ENCODE measurements around the gene FANK1. TPM values are rescaled to one million over a fixed set of nuclear protein-coding genes. Genes with fewer than 3 reads are reported as not detected.

Gene FANK1
- polyA plus RNA-seq, 1 donor from 2014 or later, result 3.1 TPM

DNA sequence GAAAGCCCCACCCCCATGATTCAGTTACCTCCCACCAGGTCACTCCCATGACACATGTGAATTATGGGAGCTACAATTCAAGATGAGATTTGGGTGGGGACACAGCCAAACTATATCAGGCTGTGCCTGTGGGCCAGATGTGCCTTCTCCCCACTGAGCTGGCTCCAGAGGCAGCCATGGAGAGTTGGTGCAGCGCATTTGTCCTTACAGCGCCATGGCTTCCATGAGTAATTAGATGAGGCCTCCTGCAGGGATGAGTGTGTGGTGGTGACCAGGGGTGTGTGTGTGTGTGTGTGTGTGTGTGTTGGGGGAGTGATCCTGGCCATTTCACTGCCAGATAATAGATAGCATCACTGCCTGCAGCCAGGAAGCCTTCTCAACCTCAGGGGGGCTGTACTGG, 94.6 kb downstream of the FANK1 start:
- H3K9ac ChIP-seq (ENCODE audit: low read length), result no peak overlapping the region
- no peaks in the 10 kb centered on the region for H3K9me2 ChIP-seq (ENCODE audit: insufficient read depth, low read length)
- H4K20me1 ChIP-seq (ENCODE audit: insufficient read depth), result no peaks in the 10 kb centered on the region
- H3F3A ChIP-seq (ENCODE audit: insufficient read depth, low read length, poor library complexity, severe bottlenecking), result no peaks in the 10 kb centered on the region
- H3K4me3 ChIP-seq (ENCODE audit: low read length), result no peak overlapping the region
- TF ChIP-seq EZH2 (IDR thresholded peaks at IDR 0.05; ENCODE audit: borderline replicate concordance, insufficient read depth, low read length, poor library complexity, severe bottlenecking) (no peak), RAD21 (conservative IDR thresholded peaks at IDR 0.05) (no peak), TAF1 (IDR thresholded peaks at IDR 0.05; ENCODE audit: low read depth) (no peak), MXI1 (conservative IDR thresholded peaks at IDR 0.05; ENCODE audit: poor library complexity, severe bottlenecking) (no peak), POLR2AphosphoS5 (IDR thresholded peaks at IDR 0.05) (no peak), SMC3 (conservative IDR thresholded peaks at IDR 0.05; ENCODE audit: poor library complexity) (no peak)
- TF ChIP-seq, protein P1, sequence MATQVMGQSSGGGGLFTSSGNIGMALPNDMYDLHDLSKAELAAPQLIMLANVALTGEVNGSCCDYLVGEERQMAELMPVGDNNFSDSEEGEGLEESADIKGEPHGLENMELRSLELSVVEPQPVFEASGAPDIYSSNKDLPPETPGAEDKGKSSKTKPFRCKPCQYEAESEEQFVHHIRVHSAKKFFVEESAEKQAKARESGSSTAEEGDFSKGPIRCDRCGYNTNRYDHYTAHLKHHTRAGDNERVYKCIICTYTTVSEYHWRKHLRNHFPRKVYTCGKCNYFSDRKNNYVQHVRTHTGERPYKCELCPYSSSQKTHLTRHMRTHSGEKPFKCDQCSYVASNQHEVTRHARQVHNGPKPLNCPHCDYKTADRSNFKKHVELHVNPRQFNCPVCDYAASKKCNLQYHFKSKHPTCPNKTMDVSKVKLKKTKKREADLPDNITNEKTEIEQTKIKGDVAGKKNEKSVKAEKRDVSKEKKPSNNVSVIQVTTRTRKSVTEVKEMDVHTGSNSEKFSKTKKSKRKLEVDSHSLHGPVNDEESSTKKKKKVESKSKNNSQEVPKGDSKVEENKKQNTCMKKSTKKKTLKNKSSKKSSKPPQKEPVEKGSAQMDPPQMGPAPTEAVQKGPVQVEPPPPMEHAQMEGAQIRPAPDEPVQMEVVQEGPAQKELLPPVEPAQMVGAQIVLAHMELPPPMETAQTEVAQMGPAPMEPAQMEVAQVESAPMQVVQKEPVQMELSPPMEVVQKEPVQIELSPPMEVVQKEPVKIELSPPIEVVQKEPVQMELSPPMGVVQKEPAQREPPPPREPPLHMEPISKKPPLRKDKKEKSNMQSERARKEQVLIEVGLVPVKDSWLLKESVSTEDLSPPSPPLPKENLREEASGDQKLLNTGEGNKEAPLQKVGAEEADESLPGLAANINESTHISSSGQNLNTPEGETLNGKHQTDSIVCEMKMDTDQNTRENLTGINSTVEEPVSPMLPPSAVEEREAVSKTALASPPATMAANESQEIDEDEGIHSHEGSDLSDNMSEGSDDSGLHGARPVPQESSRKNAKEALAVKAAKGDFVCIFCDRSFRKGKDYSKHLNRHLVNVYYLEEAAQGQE (IDR thresholded peaks at IDR 0.05; ENCODE audit: borderline replicate concordance), result no peak
- no peak overlapping the region for H3K27ac ChIP-seq (ENCODE audit: low read length)
- no peak overlapping the region for H3K4me2 ChIP-seq (ENCODE audit: low read length)
- no peaks in the 10 kb centered on the region for H3K36me3 ChIP-seq (ENCODE audit: insufficient read depth, low read length)
- H3K27me3 ChIP-seq (ENCODE audit: insufficient read depth, low read depth, low read length), result no peaks in the 10 kb centered on the region
- H3K9me3 ChIP-seq (ENCODE audit: low read length), result no peaks in the 10 kb centered on the region
- H2AFZ ChIP-seq (ENCODE audit: low read depth, low read length), result no peak overlapping the region
- no peaks in the 10 kb centered on the region for H3K79me2 ChIP-seq (replicated peaks; ENCODE audit: insufficient read depth, low read length)

DNA sequence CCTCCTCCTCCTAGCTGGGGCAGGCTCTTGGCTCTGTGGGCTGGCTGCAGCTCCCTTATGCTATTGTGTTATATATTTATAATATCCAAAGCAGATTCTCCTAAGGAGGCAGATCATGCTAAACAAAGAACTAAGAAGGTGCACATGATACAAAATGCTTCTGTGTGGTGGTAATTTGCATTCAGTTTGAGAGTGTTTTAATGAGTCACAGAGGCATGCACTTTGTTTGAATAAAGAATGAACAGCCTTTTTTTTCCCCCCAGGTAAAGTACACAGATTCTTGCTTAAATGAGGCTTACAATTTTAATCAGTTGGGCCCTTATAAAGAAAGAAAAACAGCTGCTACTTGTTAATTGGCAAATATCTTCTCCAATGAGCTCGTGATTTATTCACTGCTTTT, 95.0 kb downstream of the FANK1 start:
- Histone ChIP-seq H3F3A (ENCODE audit: insufficient read depth, low read length, poor library complexity, severe bottlenecking) (no peaks in the 10 kb centered on the region), H2AFZ (ENCODE audit: low read depth, low read length) (no peak overlapping the region), H3K36me3 (ENCODE audit: insufficient read depth, low read length) (no peaks in the 10 kb centered on the region), H4K20me1 (ENCODE audit: insufficient read depth) (no peaks in the 10 kb centered on the region), H3K79me2 (replicated peaks; ENCODE audit: insufficient read depth, low read length) (no peaks in the 10 kb centered on the region), H3K4me3 (ENCODE audit: low read length) (no peak overlapping the region), H3K9me3 (ENCODE audit: low read length) (no peaks in the 10 kb centered on the region), H3K9ac (ENCODE audit: low read length) (no peak overlapping the region), H3K27me3 (ENCODE audit: insufficient read depth, low read depth, low read length) (no peaks in the 10 kb centered on the region), H3K4me2 (ENCODE audit: low read length) (no peak overlapping the region), H3K27ac (ENCODE audit: low read length) (peak overlapping the region; percentile 21), H3K9me2 (ENCODE audit: insufficient read depth, low read length) (no peaks in the 10 kb centered on the region)
- TF ChIP-seq POLR2AphosphoS5 (IDR thresholded peaks at IDR 0.05) (no peak), MXI1 (conservative IDR thresholded peaks at IDR 0.05; ENCODE audit: poor library complexity, severe bottlenecking) (no peak), TAF1 (IDR thresholded peaks at IDR 0.05; ENCODE audit: low read depth) (no peak), SMC3 (conservative IDR thresholded peaks at IDR 0.05; ENCODE audit: poor library complexity) (no peak), RAD21 (conservative IDR thresholded peaks at IDR 0.05) (no peak), EP300 (conservative IDR thresholded peaks at IDR 0.05; ENCODE audit: poor library complexity, severe bottlenecking) (no peak), EZH2 (IDR thresholded peaks at IDR 0.05; ENCODE audit: borderline replicate concordance, insufficient read depth, low read length, poor library complexity, severe bottlenecking) (no peak)
- TF ChIP-seq, protein P1 (IDR thresholded peaks at IDR 0.05; ENCODE audit: borderline replicate concordance), result no peak
- TF ChIP-seq, protein P2, sequence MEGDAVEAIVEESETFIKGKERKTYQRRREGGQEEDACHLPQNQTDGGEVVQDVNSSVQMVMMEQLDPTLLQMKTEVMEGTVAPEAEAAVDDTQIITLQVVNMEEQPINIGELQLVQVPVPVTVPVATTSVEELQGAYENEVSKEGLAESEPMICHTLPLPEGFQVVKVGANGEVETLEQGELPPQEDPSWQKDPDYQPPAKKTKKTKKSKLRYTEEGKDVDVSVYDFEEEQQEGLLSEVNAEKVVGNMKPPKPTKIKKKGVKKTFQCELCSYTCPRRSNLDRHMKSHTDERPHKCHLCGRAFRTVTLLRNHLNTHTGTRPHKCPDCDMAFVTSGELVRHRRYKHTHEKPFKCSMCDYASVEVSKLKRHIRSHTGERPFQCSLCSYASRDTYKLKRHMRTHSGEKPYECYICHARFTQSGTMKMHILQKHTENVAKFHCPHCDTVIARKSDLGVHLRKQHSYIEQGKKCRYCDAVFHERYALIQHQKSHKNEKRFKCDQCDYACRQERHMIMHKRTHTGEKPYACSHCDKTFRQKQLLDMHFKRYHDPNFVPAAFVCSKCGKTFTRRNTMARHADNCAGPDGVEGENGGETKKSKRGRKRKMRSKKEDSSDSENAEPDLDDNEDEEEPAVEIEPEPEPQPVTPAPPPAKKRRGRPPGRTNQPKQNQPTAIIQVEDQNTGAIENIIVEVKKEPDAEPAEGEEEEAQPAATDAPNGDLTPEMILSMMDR (IDR thresholded peaks at IDR 0.05; ENCODE audit: poor library complexity, severe bottlenecking), result no peak

Data from neural cell (in vitro differentiated cells).